ENCODE results near the gene CDHR3.
"Not testable (repeated sequence)": the region's sequence is repeated elsewhere in the genome, so short reads cannot be mapped to it uniquely, and the experiment has no call there.

Gene CDHR3, protein sequence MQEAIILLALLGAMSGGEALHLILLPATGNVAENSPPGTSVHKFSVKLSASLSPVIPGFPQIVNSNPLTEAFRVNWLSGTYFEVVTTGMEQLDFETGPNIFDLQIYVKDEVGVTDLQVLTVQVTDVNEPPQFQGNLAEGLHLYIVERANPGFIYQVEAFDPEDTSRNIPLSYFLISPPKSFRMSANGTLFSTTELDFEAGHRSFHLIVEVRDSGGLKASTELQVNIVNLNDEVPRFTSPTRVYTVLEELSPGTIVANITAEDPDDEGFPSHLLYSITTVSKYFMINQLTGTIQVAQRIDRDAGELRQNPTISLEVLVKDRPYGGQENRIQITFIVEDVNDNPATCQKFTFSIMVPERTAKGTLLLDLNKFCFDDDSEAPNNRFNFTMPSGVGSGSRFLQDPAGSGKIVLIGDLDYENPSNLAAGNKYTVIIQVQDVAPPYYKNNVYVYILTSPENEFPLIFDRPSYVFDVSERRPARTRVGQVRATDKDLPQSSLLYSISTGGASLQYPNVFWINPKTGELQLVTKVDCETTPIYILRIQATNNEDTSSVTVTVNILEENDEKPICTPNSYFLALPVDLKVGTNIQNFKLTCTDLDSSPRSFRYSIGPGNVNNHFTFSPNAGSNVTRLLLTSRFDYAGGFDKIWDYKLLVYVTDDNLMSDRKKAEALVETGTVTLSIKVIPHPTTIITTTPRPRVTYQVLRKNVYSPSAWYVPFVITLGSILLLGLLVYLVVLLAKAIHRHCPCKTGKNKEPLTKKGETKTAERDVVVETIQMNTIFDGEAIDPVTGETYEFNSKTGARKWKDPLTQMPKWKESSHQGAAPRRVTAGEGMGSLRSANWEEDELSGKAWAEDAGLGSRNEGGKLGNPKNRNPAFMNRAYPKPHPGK

DNA sequence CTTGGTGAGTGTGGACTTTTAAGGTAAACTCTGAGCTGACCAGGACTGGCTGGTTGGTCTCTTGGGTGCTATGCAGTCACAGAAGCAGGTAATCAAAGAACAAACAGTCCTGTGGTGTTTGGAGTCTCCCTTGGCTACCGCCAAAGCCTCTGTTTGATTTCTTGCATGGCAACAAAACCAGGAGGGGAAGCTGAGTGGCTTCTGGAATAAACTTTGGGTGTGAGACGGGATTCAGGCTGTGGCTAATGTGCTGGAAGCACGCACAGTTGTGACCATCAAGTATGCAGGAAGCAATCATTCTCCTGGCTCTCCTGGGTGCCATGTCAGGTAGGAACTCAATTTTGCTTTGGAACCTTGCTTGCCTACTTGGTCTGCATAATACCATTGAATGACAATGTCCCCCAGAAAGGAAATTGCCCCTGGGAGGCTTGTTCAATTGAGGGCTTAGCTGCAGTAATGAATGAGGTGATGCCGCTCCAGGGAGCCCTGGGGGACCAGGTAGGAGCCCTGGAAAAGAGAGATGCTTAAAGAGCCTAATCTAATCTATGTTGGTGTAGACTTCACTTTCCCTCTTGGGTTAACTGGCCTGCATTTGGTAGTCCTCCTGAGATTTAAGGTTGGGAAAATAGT lies at the start of gene CDHR3:
TSS of gene CDHR3 (plus strand) at position 227 of the 630 bp plus-strand sequence. CDS start at position 282, 55 bp downstream.
- DNase-seq: no peak

DNA sequence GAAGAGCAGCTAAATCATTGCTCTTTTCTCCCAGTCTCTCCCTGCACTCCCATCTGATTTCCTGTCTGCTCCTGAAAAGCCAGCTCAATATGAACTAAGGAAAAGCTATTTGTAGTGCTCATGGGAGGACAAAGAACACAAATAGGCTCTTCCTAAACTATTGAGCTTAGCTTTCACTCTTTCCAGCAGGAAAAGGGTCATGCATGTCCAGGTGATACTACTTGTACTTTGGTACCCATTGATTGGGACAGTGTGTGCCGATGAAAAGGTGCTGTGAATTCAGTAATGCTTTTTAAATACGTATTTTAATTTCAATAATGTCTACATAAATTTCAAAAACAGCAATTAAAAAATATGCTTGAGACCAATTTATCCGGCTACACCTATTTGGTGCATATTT lies 49.1 kb upstream of the CDHR3 start:
- no peak for DNase-seq

GRCh38 chr7:105916603-105917002 lies 46.5 kb upstream of the CDHR3 start:
- no peak for DNase-seq

DNA sequence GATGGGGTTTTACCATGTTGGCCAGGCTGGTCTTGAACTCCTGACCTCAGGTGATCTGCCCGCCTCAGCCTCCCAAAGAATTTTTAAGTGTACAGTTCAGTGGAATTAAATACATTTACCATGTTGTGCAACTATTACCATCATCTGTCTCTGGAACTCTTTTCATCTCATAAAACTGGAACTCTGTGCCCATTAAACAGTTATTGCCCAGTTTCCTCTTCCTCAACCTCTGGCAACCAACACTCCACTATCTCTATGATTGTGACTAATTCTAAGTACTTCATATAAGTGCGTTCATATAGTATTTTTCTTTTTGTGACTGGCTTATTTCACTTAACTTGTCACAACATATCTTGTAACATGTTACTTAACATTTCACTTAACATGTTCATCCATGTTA lies 45.4 kb upstream of the CDHR3 start:
- no peak for DNase-seq

- no peak for DNase-seq
Measured at GRCh38 chr7:105920766-105921165, 42.3 kb upstream of the CDHR3 start.

DNA sequence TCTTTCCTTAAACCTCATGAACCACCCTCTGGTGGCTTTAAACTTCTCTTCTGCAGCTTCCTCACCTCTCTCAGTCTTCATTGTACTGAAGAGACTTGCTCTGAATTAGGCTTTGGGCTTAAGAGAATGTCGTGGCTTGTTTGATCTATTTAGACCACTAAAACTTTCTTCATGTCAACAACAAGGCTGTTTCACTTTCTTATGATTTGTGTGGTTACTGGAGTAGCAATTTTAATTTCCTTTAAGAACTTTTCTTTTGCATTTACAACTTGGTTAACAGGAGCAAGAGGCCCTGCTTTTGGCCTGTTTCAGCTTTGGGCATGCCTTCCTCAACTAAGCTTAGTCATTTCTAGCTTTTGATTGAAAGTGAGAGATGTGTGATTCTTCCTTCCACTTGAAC lies 38.1 kb upstream of the CDHR3 start:
- no peak for DNase-seq

- DNase-seq: no peak
Measured at GRCh38 chr7:105926131-105926530, 36.9 kb upstream of the CDHR3 start.

DNA sequence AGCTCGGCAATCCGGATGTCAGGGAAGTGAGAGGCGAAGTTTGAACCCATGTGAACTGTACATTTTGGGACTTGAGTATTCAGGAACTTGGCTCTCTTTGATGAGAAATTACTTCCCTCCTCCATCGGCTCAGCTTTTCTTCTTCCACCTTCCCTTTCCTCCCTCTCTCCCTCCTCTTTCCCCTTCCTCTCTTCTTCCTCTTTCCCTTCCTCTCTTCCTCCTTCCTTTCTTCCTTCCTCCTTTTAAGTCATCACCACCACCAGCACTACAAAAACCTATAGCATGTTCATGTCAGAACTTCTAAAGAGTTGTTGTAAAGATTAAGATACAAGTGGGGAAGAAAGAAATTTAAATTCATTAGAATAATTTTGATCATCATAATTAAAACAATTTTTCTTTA lies 31.9 kb upstream of the CDHR3 start:
- no peak for DNase-seq

- DNase-seq: no peak
Measured at GRCh38 chr7:105932835-105933477, 30.1 kb upstream of the CDHR3 start.

- peak; percentile 89 for DNase-seq
Measured at GRCh38 chr7:105934572-105935185, 28.4 kb upstream of the CDHR3 start.

GRCh38 chr7:105935250-105935649 lies 27.8 kb upstream of the CDHR3 start:
- no peak for DNase-seq

DNA sequence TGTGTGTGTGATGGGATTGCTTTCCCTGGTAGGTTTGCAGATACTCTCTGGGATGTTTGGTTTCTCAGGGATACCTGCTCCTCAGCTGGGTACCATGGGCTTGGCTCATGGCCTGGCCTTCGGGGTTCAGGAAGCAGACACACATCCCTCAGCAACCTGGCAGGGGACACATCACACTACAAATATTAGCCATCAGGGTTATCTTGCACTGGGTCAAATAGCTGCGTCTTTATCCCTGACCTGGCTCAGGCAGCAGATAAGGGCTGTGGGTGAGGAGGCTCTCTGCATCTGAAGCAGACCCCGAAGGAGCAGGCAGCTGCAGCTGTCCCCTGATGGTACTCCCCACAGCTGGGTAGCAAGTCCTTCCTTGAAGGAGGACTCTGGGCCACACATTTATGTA lies 25.7 kb upstream of the CDHR3 start:
- DNase-seq: no peak

GRCh38 chr7:105940109-105940508 lies 23.0 kb upstream of the CDHR3 start:
- DNase-seq: no peak

- no peak for DNase-seq
Measured at GRCh38 chr7:105941596-105941995, 21.5 kb upstream of the CDHR3 start.

DNA sequence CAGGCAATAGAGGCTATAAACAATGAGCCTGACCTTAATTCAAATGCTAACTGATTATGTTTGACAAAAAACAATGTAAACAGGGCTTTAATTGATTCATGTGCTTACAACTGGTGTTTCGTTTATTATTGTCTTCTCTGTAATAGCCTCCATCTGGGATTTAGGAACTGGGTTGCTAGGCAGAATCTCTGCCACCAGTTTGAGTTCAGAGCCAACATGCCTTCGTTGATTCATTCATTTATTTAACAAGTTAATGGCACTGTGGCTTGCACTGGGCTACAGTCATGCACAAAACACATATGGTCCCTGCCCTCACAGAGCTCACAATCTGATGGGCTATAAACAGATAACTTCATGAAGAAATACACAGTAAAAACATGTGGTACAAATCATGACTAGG lies 19.6 kb upstream of the CDHR3 start:
- peak; percentile 15 for DNase-seq

DNA sequence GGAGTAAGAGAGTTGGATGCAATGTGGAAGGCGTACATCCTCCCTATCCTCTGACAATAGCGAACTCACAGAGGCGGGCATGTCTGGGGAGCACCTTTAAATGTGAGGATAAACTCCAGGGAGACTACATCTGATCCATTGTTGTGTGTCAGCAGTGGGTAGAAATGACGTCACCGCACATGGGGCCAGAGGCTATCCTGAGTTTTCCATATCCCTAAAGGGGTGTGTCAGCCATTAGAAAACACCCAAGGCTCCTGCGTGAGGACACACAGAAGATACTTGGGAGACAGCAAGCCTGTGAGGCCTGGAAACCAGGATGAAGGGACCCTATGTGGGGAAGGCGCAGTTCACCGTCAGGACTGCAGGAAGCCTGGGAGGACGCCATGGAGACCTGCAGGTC lies 17.2 kb upstream of the CDHR3 start:
- DNase-seq: no peak

DNA sequence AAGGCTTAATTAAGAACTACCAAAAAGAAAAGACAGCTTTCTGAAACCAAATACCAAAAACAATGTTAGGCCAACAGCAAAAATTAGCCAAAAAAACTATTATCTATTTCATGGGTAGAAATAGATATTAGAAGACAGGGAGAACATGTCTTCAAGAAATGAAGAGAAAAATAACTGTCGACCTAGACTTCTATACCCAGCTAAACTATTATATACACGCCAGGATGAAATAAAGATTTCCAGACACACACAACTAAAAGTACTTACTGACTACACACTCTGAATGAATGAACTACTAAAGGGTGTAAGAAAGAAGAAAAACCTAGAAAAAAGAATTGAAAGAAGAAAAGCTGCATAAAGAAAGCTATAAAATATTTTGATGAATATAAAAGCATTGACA lies 11.5 kb upstream of the CDHR3 start:
- DNase-seq: no peak

- DNase-seq: no peak
Measured at GRCh38 chr7:105952917-105953595, 10.0 kb upstream of the CDHR3 start.

- DNase-seq: no peak
Measured at GRCh38 chr7:105954711-105955110, 8.4 kb upstream of the CDHR3 start.

DNA sequence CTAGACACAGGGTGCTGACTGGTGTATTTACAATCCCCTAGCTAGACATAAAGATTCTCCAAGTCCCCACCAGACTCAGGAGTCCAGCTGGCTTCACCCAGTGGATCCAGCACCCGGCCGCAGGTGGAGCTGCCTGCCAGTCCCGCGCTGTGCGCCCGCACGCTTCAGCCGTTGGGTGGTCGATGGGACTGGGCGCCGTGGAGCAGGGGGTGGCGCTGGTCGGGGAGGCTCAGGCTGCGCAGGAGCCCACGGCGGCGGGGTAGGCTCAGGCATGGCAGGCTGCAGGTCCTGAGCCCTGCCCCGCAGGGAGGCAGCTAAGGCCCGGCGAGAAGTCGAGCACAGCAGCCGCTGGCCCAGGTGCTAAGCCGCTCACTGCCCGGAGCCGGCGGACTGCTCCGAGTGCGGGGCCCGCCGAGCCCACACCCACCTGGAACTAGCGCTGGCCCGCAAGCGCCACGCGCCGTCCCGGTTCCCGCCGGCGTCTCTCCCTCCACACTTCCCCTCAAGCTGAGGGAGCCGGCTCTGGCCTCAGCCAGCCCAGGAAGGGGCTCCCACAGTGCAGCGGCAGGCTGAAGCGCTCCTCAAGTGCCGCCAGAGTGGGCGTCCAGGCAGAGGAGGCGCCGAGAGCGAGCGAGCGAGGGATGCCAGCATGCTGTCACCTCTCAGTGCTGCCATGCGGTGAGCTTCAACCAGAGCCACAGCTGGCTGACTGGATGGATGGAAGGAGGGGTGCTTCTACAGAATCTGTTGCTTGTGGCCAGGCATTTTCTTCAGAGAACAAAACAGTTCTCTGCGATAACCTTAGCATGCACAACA lies 7.2 kb upstream of the CDHR3 start:
- not testable (repeated sequence) for DNase-seq

DNA sequence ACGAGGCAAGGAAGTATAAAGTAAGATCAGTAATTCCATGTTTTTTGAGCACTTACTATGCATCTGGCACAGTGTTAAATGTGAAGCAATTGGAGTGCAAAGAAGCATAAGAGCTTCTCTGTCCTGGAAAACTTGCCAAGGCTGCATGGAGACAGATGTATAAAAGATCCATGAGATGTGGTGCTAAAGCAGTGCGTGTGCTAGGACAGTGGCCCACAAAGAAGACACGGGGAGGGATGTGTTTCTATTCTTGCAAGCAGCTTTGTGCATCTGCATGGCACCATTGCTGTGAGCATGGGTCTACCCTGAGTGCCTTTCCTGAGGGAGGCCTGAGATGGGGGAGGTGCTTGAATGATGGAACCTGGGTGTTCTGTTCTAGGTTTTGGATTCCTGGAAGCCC lies 5.1 kb upstream of the CDHR3 start:
- DNase-seq: no peak
